DMS153 treated with DMSO at 0.1 percent for 48 hours (cell line): ENCODE data around the gene EVA1C.
A peak's percentile ranks its signal among the peaks of the same experiment; 100 is the strongest.
"Not testable (repeated sequence)": the region's sequence is repeated elsewhere in the genome, so short reads cannot be mapped to it uniquely, and the experiment has no call there.

Experiments used
- DNase-seq: peaks from one replicate; lab custom pipeline; 2025; ENCODE audit not compliant: unreplicated experiment; lab: John Stamatoyannopoulos, UW

EVA1C gene, protein sequence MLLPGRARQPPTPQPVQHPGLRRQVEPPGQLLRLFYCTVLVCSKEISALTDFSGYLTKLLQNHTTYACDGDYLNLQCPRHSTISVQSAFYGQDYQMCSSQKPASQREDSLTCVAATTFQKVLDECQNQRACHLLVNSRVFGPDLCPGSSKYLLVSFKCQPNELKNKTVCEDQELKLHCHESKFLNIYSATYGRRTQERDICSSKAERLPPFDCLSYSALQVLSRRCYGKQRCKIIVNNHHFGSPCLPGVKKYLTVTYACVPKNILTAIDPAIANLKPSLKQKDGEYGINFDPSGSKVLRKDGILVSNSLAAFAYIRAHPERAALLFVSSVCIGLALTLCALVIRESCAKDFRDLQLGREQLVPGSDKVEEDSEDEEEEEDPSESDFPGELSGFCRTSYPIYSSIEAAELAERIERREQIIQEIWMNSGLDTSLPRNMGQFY

DNA sequence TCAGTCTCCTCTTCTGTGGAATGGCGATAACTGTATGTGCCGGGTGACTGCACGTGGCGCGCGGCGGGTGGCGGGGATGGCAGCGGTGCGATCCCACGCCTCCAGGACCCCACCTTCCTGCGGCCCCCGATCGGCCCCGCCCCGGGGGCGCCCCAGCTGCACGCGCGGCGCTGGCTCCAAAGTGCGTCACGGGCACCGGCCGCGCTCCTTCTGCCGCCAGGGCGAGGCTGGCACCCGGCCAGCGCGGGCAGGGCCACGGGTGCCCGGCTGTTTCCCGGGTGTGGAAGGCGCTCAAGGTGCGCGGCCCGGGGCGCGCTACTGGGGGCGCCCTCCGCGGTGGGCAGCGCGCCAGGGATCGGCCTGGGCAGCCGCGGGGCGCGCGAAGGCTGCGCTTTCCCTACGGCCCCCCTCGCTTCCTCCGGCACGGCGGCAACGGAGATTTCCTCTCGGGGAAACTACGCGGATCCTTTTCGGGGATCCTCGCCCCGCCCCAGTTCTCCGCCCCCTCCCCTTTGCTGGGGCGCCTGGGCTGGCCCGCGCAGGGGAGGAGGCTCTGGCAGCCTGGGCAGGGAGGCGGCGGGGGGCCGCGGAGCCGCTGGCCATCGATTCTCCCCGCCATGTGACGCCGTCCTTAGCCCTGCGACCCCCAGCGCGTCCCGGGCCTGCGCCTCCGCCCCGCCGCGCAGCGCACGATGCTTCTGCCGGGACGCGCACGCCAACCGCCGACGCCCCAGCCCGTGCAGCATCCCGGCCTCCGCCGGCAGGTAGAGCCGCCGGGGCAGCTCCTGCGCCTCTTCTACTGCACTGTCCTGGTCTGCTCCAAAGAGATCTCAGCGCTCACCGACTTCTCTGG lies at the start of gene EVA1C:
EVA1C (plus strand) TSS at position 545 of the 853 bp plus-strand sequence; CDS start at position 693, 148 bp downstream.
- peak; percentile 49 for DNase-seq

DNA sequence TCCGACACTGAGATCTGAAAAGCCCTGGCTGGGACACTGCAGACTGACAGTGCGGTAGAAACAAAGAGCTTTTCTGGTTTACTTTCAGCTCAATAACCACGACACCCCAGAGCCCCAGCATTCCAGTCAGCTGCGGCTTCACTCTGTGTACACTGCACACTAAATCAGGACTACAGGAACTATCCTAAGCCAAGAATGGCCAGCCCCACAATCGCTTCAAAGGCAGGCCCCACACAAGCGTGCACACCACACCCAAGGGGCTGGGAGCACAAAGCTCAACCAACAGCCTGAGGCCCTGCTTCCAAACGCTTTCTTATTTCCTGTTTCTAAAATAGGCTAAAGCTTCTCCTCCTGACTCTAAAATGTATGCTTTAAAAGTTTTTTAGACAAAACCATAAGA lies 48.1 kb upstream of the EVA1C start:
- no peak for DNase-seq

- no peak for DNase-seq
Observed at GRCh38 chr21:32364796-32365195, 47.7 kb upstream of the EVA1C start.

- DNase-seq = no peak
Observed at GRCh38 chr21:32366191-32366590, 46.3 kb upstream of the EVA1C start.

DNA sequence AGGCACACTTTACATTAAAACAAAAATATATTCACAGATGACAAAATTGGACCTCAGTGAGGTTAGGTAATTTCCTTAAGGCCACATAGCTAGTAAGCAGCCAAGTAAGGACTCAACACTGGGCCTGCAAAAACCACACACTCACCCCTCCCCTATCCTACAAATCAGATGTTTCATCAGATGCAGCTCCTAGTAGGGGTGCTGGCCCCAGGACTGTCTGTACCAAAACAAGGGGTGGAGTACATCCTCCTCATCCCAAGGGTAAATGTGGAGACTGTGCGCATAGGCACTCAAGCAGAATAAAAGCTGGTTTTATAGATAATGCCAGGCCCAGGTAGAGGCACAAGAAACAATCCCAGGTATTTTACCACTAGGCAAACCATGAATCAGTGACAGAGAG lies 45.3 kb upstream of the EVA1C start:
- DNase-seq = no peak

DNA sequence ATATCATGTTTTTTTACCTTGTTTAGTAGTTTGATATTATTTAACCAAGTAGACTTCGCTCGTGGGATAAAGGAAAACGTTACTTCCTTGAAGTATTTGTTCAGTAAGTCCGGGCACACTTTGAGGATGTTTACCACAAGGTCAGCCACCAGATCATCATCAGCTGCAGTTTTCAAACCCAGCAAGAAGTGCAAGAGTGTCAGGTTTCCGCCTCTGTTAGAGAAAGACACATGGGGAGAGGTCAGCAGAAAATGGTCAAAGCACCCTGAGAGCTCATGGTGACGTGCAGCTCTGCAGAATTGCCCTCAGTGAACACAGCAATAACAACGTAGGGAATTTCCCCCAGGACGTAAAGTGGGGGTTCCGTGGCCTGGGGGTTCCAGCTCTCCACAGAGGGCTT lies 44.1 kb upstream of the EVA1C start:
- DNase-seq = no peak

GRCh38 chr21:32368961-32369360 lies 43.5 kb upstream of the EVA1C start:
- DNase-seq = not testable (repeated sequence)

GRCh38 chr21:32370998-32371766 lies 41.3 kb upstream of the EVA1C start:
- DNase-seq = no peak

- peak; percentile 64 for DNase-seq
Observed at GRCh38 chr21:32371913-32372314, 40.6 kb upstream of the EVA1C start.

GRCh38 chr21:32372755-32373154 lies 39.8 kb upstream of the EVA1C start:
- peak; percentile 52 for DNase-seq

- DNase-seq = no peak
Observed at GRCh38 chr21:32377506-32377905, 35.0 kb upstream of the EVA1C start.

GRCh38 chr21:32377991-32378390 lies 34.5 kb upstream of the EVA1C start:
- DNase-seq = no peak

- DNase-seq = no peak
Observed at GRCh38 chr21:32378956-32379355, 33.5 kb upstream of the EVA1C start.

GRCh38 chr21:32380940-32381339 lies 31.6 kb upstream of the EVA1C start:
- DNase-seq = no peak

DNA sequence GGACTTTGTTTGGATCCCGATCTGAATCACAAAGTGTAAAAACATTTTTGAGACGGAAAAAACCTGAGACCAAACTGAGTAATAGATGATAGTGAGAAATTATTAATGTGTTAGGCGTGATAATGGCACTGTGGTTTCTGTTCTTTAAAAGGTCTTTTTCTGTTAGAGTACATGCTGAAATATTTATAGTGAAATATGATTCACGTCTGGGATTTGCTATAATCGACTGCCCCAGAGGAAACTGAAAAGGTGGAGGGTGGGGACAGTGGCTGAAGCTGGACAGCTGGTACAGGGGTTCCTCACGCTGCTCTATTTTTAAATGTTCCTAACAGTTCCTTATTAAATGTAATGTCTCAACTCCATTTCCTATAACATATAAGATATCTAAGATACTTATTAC lies 30.9 kb upstream of the EVA1C start:
- no peak for DNase-seq

- peak; percentile 73 for DNase-seq
Observed at GRCh38 chr21:32382108-32382644, 30.3 kb upstream of the EVA1C start.

- DNase-seq = no peak
Observed at GRCh38 chr21:32383812-32384211, 28.7 kb upstream of the EVA1C start.

GRCh38 chr21:32386195-32386870 lies 26.2 kb upstream of the EVA1C start:
- DNase-seq = no peak

GRCh38 chr21:32387151-32387550 lies 25.4 kb upstream of the EVA1C start:
- DNase-seq = no peak

DNA sequence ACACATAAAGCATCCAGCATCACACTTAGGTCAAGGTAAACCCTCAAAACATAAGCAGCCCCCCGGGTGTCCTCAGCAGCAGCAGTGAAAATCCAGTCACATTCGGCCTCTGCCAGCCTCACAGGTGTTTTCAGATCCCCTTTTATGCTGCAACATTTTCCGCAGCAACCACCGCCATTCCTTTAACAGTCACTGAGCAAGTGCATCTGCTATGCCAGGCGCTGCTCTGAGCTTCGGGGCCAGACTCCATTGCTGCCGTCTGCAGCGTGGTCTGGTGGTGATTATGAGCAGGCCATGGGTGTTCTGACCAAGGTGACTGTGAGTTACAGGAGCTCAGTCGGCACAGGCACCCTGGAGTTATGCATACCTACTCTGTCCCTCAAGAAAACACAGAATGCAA lies 24.2 kb upstream of the EVA1C start:
- no peak for DNase-seq
